ENCODE data around the gene CDH23.

DNA sequence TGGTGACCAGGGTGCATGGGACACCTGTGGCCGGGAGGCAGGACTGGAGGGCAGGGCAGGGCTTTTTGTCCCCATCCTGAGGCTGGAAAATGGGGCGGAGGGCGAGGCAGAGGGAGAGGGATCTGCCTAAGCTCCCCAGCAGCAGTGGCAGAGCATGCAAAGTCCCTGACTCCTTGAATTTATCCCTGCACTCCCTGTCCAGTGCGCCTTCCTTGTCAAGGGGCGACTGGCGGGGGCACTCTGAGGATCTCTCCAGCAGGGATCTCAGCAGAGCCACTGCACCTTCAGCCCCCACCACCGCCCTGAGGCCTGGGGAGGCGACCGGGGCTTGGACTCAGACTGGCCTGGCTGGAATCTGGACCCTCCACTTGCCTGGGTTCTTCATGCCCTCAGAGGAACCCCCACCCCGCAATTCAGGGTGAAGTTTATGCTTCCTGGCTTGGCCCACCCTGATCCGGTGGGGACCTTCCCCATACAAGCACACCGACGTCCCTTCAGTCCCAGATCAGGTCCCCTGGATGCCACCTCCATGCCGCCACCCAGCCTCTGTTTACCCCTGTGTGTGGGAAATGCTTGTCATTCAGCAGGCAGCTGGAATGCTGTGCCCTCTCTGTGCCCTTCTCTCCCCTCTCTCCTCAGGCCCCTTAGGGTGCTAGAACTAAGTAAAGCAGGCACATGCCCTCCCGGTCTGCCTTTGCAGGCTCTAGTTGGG lies 46.3 kb downstream of the CDH23 start:
- TF ChIP-seq, protein P1, sequence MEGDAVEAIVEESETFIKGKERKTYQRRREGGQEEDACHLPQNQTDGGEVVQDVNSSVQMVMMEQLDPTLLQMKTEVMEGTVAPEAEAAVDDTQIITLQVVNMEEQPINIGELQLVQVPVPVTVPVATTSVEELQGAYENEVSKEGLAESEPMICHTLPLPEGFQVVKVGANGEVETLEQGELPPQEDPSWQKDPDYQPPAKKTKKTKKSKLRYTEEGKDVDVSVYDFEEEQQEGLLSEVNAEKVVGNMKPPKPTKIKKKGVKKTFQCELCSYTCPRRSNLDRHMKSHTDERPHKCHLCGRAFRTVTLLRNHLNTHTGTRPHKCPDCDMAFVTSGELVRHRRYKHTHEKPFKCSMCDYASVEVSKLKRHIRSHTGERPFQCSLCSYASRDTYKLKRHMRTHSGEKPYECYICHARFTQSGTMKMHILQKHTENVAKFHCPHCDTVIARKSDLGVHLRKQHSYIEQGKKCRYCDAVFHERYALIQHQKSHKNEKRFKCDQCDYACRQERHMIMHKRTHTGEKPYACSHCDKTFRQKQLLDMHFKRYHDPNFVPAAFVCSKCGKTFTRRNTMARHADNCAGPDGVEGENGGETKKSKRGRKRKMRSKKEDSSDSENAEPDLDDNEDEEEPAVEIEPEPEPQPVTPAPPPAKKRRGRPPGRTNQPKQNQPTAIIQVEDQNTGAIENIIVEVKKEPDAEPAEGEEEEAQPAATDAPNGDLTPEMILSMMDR (IDR thresholded peaks at IDR 0.05; ENCODE audit: poor library complexity, severe bottlenecking) = no peak
- TF ChIP-seq EZH2 (IDR thresholded peaks at IDR 0.05; ENCODE audit: borderline replicate concordance, insufficient read depth, low read length, poor library complexity, severe bottlenecking) (no peak), EP300 (conservative IDR thresholded peaks at IDR 0.05; ENCODE audit: poor library complexity, severe bottlenecking) (no peak)
- TF ChIP-seq, protein P2, sequence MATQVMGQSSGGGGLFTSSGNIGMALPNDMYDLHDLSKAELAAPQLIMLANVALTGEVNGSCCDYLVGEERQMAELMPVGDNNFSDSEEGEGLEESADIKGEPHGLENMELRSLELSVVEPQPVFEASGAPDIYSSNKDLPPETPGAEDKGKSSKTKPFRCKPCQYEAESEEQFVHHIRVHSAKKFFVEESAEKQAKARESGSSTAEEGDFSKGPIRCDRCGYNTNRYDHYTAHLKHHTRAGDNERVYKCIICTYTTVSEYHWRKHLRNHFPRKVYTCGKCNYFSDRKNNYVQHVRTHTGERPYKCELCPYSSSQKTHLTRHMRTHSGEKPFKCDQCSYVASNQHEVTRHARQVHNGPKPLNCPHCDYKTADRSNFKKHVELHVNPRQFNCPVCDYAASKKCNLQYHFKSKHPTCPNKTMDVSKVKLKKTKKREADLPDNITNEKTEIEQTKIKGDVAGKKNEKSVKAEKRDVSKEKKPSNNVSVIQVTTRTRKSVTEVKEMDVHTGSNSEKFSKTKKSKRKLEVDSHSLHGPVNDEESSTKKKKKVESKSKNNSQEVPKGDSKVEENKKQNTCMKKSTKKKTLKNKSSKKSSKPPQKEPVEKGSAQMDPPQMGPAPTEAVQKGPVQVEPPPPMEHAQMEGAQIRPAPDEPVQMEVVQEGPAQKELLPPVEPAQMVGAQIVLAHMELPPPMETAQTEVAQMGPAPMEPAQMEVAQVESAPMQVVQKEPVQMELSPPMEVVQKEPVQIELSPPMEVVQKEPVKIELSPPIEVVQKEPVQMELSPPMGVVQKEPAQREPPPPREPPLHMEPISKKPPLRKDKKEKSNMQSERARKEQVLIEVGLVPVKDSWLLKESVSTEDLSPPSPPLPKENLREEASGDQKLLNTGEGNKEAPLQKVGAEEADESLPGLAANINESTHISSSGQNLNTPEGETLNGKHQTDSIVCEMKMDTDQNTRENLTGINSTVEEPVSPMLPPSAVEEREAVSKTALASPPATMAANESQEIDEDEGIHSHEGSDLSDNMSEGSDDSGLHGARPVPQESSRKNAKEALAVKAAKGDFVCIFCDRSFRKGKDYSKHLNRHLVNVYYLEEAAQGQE (IDR thresholded peaks at IDR 0.05; ENCODE audit: borderline replicate concordance) = no peak

All from neural cell (in vitro differentiated cells).